Body of pancreas (tissue), 4 donors: ENCODE measurements around the gene CD4. TPM values are rescaled to one million over a fixed set of nuclear protein-coding genes. Genes with fewer than 3 reads are reported as not detected.
A peak's percentile ranks its signal among the peaks of the same experiment; 100 is the strongest.

Experiments used
- ATAC-seq: fragments of 150-250 bp; one replicate; pipeline ENCODE4 v1.9.1; 2016
- DNase-seq, 4 donors: peaks; one replicate each; pipeline ENCODE4 v3.0.0-alpha.2; 2019
- H3K27ac ChIP-seq, 4 donors: fragments of 200-600 bp; sonication (generic); 1 replicate in 3 of 4; 2 replicates in 1 of 4; pipeline versions ENCODE4 v1.5.1 to v1.6.1; 2016 to 2019; ENCODE audit warnings: mild to moderate bottlenecking in 1 of 4, mixed read lengths in 1 of 4, moderate library complexity in 1 of 4
- H3K27me3 ChIP-seq, 2 donors: fragments of 200-600 bp; sonication (generic); one replicate each; pipeline ENCODE4 v1.6.0; 2016; ENCODE audit warnings: mild to moderate bottlenecking in 1 of 2
- H3K36me3 ChIP-seq, 2 donors: fragments of 200-600 bp; sonication (generic); replicated peaks in 1 of 2; 2 replicates each; pipeline ENCODE4 v1.5.1; 2016; ENCODE audit warnings: low read depth in 2 of 2; ENCODE audit not compliant: insufficient read depth in 1 of 2
- H3K4me1 ChIP-seq: fragments of 200-600 bp; sonication (generic); one replicate; pipeline ENCODE4 v1.6.0; 2016
- H3K4me3 ChIP-seq, 2 donors: fragments of 200-600 bp; sonication (generic); 1 replicate in 1 of 2; 2 replicates in 1 of 2; pipeline ENCODE4 v1.5.1; 2016 to 2019
- H3K9me3 ChIP-seq, 3 donors: fragments of 200-600 bp; sonication (generic); 1 replicate in 2 of 3; 2 replicates in 1 of 3; pipeline ENCODE4 v1.5.1; 2016
- CTCF ChIP-seq, 7 experiments: fragments of 450-650 bp in 4 of 7; fragments of 200-600 bp in 3 of 7; sonication (generic) in 3 of 7; IDR thresholded peaks; one replicate each; pipeline ENCODE4 v1.5.1; 2016 to 2019; ENCODE audit warnings: antibody characterized with exemption in 7 of 7
- POLR2A ChIP-seq, 3 donors: fragments of 450-650 bp; IDR thresholded peaks; one replicate each; pipeline ENCODE4 v1.6.1; 2016; ENCODE audit warnings: antibody characterized with exemption in 3 of 3, mild to moderate bottlenecking in 2 of 3
- whole genome bisulfite sequencing, 2 donors: methylation state at CpG; one replicate each; pipeline ENCODE4 v1.1.5; 2017; 5-methylcytosine and 5-hydroxymethylcytosine counted together
- intact Hi-C: fragments of 100-400 bp; cut with DNase I; formaldehyde crosslinking; loops from one replicate; pipeline ENCODE4 v1.15.1; 2023
- total RNA-seq, 2 donors: library from RNA; depleted of rRNA; stranded (reverse); fragments of >200 nt; gene quantifications; one replicate each; pipeline ENCODE4 v1.1.0, GENCODE V29; 2016

Gene CD4
- total RNA-seq, 2 donors from 2014 or later = 3.0 to 5.2 TPM

- Histone ChIP-seq H3K4me1 (peaks cover 34% of the 10 kb centered on the region), H3K36me3 (no peaks in the 10 kb centered on the region), H3K4me3 (peak overlapping the region; percentile 28 to 65), H3K9me3 (no peaks in the 10 kb centered on the region), H3K27ac (peak overlapping the region; percentile 46 to 76 (median 72)), H3K27me3 (peaks cover 0 to 14% of the 10 kb centered on the region in 2 donors)
- DNase-seq = peak; percentile 60 to 79 (median 70)
- TF ChIP-seq POLR2A (IDR thresholded peaks at IDR 0.05) (peak; percentile 48 to 82 (median 76)), CTCF (IDR thresholded peaks at IDR 0.05) (peak in 1 of 7 experiments; percentile 2)
- WGBS, 2 donors = 0 to 2% methylated on average over 35 to 51 of the region's 71 CpGs
- peak; percentile 64 for ATAC-seq
- intact Hi-C loops = no loop called here
These were observed 39.6 kb downstream of the CD4 start for GRCh38 chr12:6828781-6829535.

DNA sequence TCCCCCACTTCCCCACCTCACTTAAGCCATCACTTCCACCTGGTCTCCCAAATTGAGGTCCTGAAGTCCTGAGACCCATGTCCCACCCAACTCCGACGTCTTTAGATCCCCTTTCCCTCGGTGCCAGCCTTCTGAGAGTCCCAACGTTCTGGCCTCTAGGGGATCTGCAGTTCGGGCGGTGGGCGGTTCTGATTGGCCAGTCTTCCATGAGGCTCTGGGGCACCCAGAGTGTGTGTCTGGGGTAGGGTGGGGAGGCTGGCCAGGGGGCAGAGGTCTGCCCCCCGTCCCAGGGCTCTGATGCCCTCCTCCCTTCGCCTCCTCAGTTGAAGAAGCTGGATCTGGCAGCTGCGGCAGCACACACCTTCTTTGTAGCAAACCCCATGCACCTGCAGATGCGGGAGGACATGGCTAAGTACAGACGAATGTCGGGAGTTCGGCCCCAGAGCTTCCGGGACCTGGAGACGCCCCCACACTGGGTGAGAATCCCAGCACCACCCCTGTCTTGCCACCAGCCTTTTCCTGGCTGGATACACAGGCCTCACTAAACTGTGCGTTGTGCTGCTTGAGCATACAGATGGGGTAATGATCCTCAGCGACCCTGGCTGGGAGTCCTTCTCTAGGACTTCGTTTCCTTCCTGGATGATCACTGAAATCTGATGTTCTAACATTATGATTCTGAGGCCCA is 40.4 kb downstream of the CD4 start:
- H3K27me3 ChIP-seq = peaks cover 0 to 8% of the 10 kb centered on the region in 2 donors
- peaks cover 34% of the 10 kb centered on the region for H3K4me1 ChIP-seq
- H3K4me3 ChIP-seq = peak overlapping the region; percentile 28 to 65
- 38 to 48% methylated on average over 15 to 19 of the region's 19 CpGs for WGBS, 2 donors
- DNase-seq = peak in 2 of 4 donors; percentile 43 to 70
- ATAC-seq = peak; percentile 31
- no peaks in the 10 kb centered on the region for H3K9me3 ChIP-seq
- H3K27ac ChIP-seq = peak overlapping the region; percentile 46 to 76 (median 72)
- TF ChIP-seq CTCF (IDR thresholded peaks at IDR 0.05) = peak in 3 of 7 experiments; percentile 31 to 40 (median 34)
- no peak for TF ChIP-seq POLR2A (IDR thresholded peaks at IDR 0.05)
- H3K36me3 ChIP-seq = no peaks in the 10 kb centered on the region
- intact Hi-C loops = no loop called here

GRCh38 chr12:6830286-6830890 is 41.1 kb downstream of the CD4 start:
- peaks cover 31% of the 10 kb centered on the region for H3K4me1 ChIP-seq
- no peaks in the 10 kb centered on the region for H3K9me3 ChIP-seq
- H3K27me3 ChIP-seq = peaks cover 0 to 1% of the 10 kb centered on the region in 2 donors
- peak overlapping the region in 1 of 4 donors; percentile 76 for H3K27ac ChIP-seq
- no peak for DNase-seq
- no peaks in the 10 kb centered on the region for H3K36me3 ChIP-seq
- H3K4me3 ChIP-seq = no peak overlapping the region
- no peak for TF ChIP-seq CTCF (IDR thresholded peaks at IDR 0.05)
- TF ChIP-seq POLR2A (IDR thresholded peaks at IDR 0.05) = no peak
- intact Hi-C loops = no loop called here
- no peak for ATAC-seq
- 81 to 95% methylated on average over 11 of the region's 11 CpGs for WGBS, 2 donors

DNA sequence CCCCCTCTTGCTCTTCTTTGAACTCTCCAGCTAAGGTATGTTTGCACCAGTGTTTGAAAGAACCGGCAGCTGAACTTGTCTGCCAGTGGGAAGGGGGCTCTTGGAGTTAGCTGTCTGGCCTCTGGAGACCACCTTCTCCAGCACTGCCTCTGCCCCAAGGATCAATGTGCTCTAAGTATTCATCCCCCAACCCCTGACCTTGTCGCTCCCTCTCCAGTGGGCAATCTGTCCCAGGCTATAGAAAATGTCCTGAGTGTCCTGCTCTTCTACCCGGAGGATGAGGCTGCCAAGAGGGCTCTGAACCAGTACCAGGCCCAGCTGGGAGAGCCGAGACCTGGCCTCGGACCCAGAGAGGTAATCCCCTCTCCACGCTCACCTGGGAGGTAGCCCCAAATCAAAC is 41.7 kb downstream of the CD4 start:
- peaks cover 30% of the 10 kb centered on the region for H3K4me1 ChIP-seq
- no peaks in the 10 kb centered on the region for H3K36me3 ChIP-seq
- H3K27me3 ChIP-seq = no peaks in the 10 kb centered on the region
- WGBS, 2 donors = 77 to 87% methylated on average over 6 of the region's 6 CpGs
- intact Hi-C loops = no loop called here
- H3K27ac ChIP-seq = no peak overlapping the region
- no peak for TF ChIP-seq CTCF (IDR thresholded peaks at IDR 0.05)
- TF ChIP-seq POLR2A (IDR thresholded peaks at IDR 0.05) = no peak
- no peak for DNase-seq
- no peak overlapping the region for H3K4me3 ChIP-seq
- ATAC-seq = no peak
- no peaks in the 10 kb centered on the region for H3K9me3 ChIP-seq
